NCI-H345 (cell line): Measurements from ENCODE around the gene GNAS.
"Not testable (repeated sequence)": the region's sequence is repeated elsewhere in the genome, so short reads cannot be mapped to it uniquely, and the experiment has no call there.

ENCODE experiments used
- DNase-seq: peaks from one replicate; lab custom pipeline; 2025; lab: John Stamatoyannopoulos, UW

The GNAS gene

DNA sequence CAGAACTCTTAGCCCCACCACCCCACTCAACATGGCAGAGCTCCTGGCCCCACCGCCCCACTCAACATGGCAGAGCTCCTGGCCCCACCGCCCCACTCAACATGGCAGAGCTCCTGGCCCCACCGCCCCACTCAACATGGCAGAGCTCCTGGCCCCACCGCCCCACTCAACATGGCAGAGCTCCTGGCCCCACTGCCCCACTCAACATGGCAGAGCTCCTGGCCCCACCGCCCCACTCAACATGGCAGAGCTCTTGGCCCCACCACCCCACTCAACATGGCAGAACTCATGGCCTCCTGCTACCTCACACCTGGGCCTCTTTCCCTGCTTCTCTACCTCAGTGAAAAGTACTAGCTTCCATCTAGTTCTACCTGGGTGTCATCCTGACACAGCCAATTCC, 23.7 kb upstream of the GNAS start:
- not testable (repeated sequence) for DNase-seq

- no peak for DNase-seq
Observed at GRCh38 chr20:58829531-58829941, 23.0 kb upstream of the GNAS start.

- DNase-seq: no peak
Observed at GRCh38 chr20:58832457-58832856, 20.1 kb upstream of the GNAS start.

- DNase-seq: no peak
Observed at GRCh38 chr20:58833921-58834320, 18.6 kb upstream of the GNAS start.

GRCh38 chr20:58835231-58835630, 17.3 kb upstream of the GNAS start:
- DNase-seq: no peak

- no peak for DNase-seq
Observed at GRCh38 chr20:58836616-58837204, 15.8 kb upstream of the GNAS start.

GRCh38 chr20:58837717-58838116, 14.8 kb upstream of the GNAS start:
- no peak for DNase-seq

DNA sequence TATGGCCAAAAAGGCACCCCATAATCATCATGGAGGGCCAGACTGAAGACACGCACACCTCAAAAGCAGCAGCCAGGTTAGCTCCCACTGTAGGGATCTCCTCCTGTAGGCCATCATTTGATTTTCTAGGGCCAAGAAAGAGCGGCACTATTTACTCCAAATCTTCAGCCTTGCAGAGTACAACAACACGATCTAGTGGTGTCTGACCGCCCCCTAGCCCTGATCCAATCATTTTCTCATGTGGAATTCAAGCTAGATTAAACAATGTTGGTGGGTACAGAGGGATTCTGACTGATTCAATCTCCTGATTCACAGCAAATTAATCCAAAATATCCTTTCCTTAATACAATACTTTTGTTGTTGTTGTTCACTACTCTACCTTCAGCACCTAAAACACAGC, 14.3 kb upstream of the GNAS start:
- DNase-seq: no peak

DNA sequence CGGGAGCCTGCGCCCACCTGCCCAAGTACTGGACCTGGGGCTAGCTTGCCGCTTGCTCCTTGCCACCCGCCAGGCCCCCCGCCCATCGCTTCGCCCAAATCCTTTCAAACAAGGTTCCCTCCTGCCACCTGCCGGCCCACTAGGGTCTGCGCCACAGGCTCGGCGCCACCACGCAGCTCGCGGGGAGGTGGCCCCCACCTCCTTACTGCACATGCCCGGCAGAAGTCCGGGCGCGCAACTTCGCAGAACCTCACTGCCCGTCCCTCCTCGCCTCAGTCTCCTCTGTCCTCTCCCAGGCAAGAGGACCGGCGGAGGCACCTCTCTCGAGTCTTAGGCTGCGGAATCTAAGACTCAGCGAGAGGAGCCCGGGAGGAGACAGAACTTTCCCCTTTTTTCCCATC, 13.0 kb upstream of the GNAS start:
- DNase-seq: no peak

DNA sequence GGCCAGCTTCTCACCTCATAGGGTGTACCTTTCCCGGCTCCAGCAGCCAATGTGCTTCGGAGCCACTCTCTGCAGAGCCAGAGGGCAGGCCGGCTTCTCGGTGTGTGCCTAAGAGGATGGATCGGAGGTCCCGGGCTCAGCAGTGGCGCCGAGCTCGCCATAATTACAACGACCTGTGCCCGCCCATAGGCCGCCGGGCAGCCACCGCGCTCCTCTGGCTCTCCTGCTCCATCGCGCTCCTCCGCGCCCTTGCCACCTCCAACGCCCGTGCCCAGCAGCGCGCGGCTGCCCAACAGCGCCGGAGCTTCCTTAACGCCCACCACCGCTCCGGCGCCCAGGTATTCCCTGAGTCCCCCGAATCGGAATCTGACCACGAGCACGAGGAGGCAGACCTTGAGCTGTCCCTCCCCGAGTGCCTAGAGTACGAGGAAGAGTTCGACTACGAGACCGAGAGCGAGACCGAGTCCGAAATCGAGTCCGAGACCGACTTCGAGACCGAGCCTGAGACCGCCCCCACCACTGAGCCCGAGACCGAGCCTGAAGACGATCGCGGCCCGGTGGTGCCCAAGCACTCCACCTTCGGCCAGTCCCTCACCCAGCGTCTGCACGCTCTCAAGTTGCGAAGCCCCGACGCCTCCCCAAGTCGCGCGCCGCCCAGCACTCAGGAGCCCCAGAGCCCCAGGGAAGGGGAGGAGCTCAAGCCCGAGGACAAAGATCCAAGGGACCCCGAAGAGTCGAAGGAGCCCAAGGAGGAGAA, 12.3 kb upstream of the GNAS start:
- no peak for DNase-seq

DNA sequence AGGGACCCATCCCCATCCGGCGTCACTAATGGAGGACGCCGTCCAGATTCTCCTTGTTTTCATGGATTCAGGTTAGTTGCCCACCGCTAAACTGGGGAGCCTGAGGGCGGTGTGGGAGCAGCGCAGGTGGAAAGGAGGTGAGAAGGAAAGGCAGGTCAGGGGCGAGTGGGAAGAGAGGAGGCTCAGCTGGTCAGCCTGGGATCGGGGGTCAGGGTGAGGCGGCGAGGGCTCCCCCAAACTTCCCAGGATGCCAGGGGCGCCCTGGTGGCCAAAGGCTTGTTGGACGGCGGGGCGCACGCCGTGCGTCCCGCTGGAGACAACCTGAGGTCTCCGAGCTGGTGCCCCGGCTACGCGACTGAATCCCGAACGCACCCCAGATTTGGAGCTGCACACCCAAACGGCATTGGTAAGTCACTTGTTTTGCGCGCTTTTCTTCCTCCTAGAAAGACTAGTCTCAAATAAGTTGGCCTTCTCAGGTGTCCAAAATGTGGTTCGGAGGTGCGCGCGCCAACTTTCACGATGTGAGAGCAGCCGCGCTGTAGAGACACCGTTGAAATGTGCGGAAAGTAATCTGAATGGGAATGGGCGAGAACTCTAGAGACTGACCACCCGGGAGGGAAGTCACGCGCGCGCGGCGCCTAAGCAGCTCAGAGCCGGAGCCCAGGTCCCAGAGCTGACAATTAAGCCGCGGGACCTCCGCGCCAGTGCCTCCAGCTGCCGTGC, 11.5 kb upstream of the GNAS start:
- no peak for DNase-seq

GRCh38 chr20:58841539-58842264, 10.8 kb upstream of the GNAS start:
- no peak for DNase-seq

GRCh38 chr20:58842276-58842675, 10.2 kb upstream of the GNAS start:
- no peak for DNase-seq

DNA sequence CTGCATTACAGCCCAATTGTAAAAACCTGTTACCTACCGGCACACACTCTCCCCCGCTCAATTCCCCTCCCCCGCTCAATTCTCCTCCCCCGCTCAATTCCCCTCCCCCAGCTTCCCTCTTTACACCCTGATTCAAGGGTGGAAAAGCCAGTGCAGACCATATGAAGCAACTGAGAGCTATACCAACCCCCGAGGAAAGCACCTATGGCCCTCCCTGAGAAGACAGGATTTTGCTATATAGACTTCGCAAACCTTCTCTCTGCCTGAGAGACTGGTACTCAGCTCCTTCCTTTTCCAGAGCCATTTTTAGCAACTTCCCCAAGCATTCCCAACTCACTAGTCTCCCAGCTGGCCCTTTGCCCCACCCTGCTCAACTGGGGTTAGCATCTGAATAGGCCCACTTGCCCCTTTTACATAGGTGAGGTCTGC, 9.4 kb upstream of the GNAS start:
- DNase-seq: no peak

GRCh38 chr20:58845706-58846105, 6.8 kb upstream of the GNAS start:
- no peak for DNase-seq

DNA sequence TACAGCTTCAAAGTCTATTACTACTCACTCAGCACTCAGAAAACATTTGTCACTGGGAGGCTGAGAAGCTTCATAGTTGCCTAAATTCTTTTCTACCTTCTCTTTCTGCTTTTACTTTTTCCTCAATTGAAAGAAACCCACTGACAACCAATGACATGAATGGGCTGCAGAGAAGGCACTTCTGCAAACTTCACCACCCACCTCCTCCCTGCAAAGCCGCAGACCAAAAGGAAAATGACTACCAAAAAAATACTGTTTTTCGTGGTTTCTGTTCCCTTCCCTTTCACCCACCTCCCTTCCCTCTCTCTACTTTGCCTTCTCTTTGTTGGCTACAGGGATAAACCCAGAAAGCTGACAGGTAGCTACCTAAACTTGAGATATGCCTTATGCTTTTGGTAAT, 5.1 kb upstream of the GNAS start:
- DNase-seq: no peak

DNA sequence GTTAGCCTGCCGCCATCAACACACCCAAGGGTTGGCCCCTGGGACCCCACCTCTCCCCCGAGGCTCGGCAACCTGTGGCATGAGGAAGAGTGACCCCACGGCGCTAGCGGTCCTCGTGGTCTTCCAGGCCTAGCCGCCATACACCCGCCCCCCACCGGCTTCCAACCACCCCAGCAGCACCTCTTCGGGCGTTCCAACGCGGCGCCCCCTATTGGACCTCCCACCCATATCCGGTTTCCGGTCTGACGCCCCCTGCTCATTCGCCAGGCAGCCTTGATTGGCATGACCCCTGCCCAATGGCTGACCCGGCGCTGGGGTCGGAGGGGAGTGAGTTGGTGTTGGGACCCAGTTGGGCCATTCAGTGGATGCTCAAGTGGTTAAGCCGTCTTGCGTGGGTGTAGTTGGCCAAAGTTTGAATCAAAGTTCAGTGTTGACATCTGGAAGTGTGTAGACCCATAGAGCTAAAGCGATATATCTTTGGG, 1.8 kb upstream of the GNAS start, which contains the start of gene GNAS-AS1:
Gene GNAS-AS1 (minus strand): TSS at position 210 of the 482 bp plus-strand sequence.
- no peak for DNase-seq

GRCh38 chr20:58851221-58851968, 1.1 kb upstream of the GNAS start:
- DNase-seq: no peak

DNA sequence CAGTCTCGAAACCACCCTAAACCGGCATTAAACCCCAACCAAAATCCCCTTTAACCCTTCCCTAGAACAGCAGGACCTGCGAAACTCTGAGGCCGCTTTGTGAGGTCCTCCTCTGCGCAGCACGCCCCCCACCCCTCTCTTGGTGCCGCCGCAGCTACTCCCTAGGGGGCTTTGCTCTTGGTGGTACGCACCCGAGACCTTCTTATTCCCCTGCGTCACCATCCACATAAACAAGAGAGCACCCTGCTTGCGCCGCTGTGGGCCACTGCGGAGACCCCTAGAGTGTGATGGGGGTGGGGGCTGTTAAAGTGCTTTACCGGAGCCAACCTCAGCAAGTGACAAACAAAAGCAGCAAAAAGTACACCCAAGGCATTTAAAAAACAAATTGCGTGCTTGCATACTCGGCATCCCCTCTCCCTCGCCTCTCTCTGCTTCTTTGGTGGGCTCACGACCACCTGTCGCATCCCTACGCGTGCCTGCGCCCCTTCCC, 502 bp upstream of the GNAS start:
- no peak for DNase-seq

- no peak for DNase-seq
Observed at GRCh38 chr20:58853466-58853865, 950 bp downstream of the GNAS start.

DNA sequence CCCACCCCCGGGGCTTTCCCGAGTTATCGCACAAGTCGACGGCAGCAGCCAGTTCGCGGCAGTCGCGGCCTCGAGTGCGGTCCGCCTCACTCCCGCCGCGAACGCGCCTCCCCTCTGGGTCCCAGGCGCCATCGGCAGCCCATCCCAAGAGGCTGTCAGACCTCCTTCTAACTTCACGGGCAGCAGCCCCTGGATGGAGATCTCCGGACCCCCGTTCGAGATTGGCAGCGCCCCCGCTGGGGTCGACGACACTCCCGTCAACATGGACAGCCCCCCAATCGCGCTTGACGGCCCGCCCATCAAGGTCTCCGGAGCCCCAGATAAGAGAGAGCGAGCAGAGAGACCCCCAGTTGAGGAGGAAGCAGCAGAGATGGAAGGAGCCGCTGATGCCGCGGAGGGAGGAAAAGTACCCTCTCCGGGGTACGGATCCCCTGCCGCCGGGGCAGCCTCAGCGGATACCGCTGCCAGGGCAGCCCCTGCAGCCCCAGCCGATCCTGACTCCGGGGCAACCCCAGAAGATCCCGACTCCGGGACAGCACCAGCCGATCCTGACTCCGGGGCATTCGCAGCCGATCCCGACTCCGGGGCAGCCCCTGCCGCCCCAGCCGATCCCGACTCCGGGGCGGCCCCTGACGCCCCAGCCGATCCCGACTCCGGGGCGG, 1.6 kb downstream of the GNAS start:
- no peak for DNase-seq
